Colonic mucosa (tissue), 4 donors: ENCODE measurements around the gene ZNF184. TPM values are rescaled to one million over a fixed set of nuclear protein-coding genes. Genes with fewer than 3 reads are reported as not detected.
A peak's percentile ranks its signal among the peaks of the same experiment; 100 is the strongest.

Source experiments
- DNase-seq: peaks from one replicate; pipeline ENCODE4 v3.0.0-alpha.2; 2020
- H3K27ac ChIP-seq: fragments of 200-600 bp; one replicate; pipeline ENCODE4 v1.8.0; 2021
- H3K27me3 ChIP-seq: fragments of 200-600 bp; one replicate; pipeline ENCODE4 v1.8.0; 2021
- H3K36me3 ChIP-seq: fragments of 200-600 bp; one replicate; pipeline ENCODE4 v1.8.0; 2021
- H3K4me1 ChIP-seq: fragments of 200-600 bp; one replicate; pipeline ENCODE4 v1.8.0; 2021; ENCODE audit warnings: mild to moderate bottlenecking
- H3K4me3 ChIP-seq: fragments of 200-600 bp; one replicate; pipeline ENCODE4 v1.8.0; 2021
- H3K9ac ChIP-seq, 2 donors: one replicate each; pipeline ENCODE4 v1.7.0; 2013; ENCODE audit warnings: control low read depth in 2 of 2, low read depth in 2 of 2, low read length in 2 of 2
- H3K9me3 ChIP-seq: fragments of 200-600 bp; one replicate; pipeline ENCODE4 v1.8.0; 2021
- CTCF ChIP-seq: fragments of 200-600 bp; IDR thresholded peaks from one replicate; pipeline ENCODE4 v1.8.0; 2022; ENCODE audit warnings: antibody characterized with exemption, mild to moderate bottlenecking
- intact Hi-C: fragments of 100-400 bp; cut with DNase I; formaldehyde crosslinking; loops from one replicate; pipeline ENCODE4 v1.14.1; 2022
- total RNA-seq, 2 donors: library from RNA; stranded (reverse); fragmentation: NEBNext Ultra II Directional in 1 of 2; extraction: Animal tissue kit (Norgen Biotek cat#: 25700) in 1 of 2; gene quantifications; one replicate each; pipeline ENCODE4 v1.2.1, GENCODE V29; 2021
- donor health status: healthy.
- donor health status: DM: no; HTN: no; CAD: no.
- donor health status: DM: no; HTN: no; CAD: no.

Gene ZNF184
- total RNA-seq, 2 donors from 2014 or later = 6.3 to 8.6 TPM

GRCh38 chr6:27478141-27478705, 5.3 kb upstream of the ZNF184 start:
- intact Hi-C loops = loop anchor here (10.0 kb wide), 1 partner anchor 353 kb away; no protein-coding TSS in a partner anchor
- Histone ChIP-seq H3K27me3 (no peaks in the 10 kb centered on the region), H3K4me3 (peak overlapping the region; percentile 48), H3K9ac (peak overlapping the region; percentile 78 to 84), H3K4me1 (no peaks in the 10 kb centered on the region), H3K9me3 (no peaks in the 10 kb centered on the region), H3K36me3 (no peaks in the 10 kb centered on the region), H3K27ac (peak overlapping the region; percentile 88)
- no peak for TF ChIP-seq CTCF
- peak; percentile 18 for DNase-seq

GRCh38 chr6:27477318-27478013, 4.6 kb upstream of the ZNF184 start:
- Histone ChIP-seq H3K36me3 (no peaks in the 10 kb centered on the region), H3K9ac (no peak overlapping the region), H3K4me1 (no peaks in the 10 kb centered on the region), H3K9me3 (no peaks in the 10 kb centered on the region), H3K27me3 (no peaks in the 10 kb centered on the region), H3K4me3 (no peak overlapping the region), H3K27ac (no peak overlapping the region)
- DNase-seq = no peak
- TF ChIP-seq CTCF = no peak
- intact Hi-C loops = loop anchor here (10.0 kb wide), 1 partner anchor 353 kb away; no protein-coding TSS in a partner anchor

GRCh38 chr6:27476090-27476489, 3.2 kb upstream of the ZNF184 start:
- no peak overlapping the region for H3K27ac ChIP-seq
- DNase-seq = no peak
- H3K27me3 ChIP-seq = no peaks in the 10 kb centered on the region
- H3K4me1 ChIP-seq = peaks cover 3% of the 10 kb centered on the region
- no peak overlapping the region for H3K9ac ChIP-seq
- no peak for TF ChIP-seq CTCF
- H3K4me3 ChIP-seq = no peak overlapping the region
- no peaks in the 10 kb centered on the region for H3K36me3 ChIP-seq
- intact Hi-C loops = loop anchor here (10.0 kb wide), 1 partner anchor 351 kb away; no protein-coding TSS in a partner anchor
- no peaks in the 10 kb centered on the region for H3K9me3 ChIP-seq

GRCh38 chr6:27474672-27475071, 1.8 kb upstream of the ZNF184 start:
- Histone ChIP-seq H3K9ac (no peak overlapping the region), H3K9me3 (no peaks in the 10 kb centered on the region), H3K27me3 (no peaks in the 10 kb centered on the region), H3K4me3 (no peak overlapping the region), H3K27ac (no peak overlapping the region), H3K36me3 (no peaks in the 10 kb centered on the region), H3K4me1 (peaks cover 3% of the 10 kb centered on the region)
- intact Hi-C loops = loop anchor here (10.0 kb wide), 1 partner anchor 350 kb away; no protein-coding TSS in a partner anchor
- DNase-seq = no peak
- TF ChIP-seq CTCF = no peak

GRCh38 chr6:27474172-27474465, 1.2 kb upstream of the ZNF184 start:
- H3K9ac ChIP-seq = no peak overlapping the region
- H3K36me3 ChIP-seq = no peaks in the 10 kb centered on the region
- H3K27ac ChIP-seq = no peak overlapping the region
- peaks cover 3% of the 10 kb centered on the region for H3K4me1 ChIP-seq
- intact Hi-C loops = loop anchor here (10.0 kb wide), 1 partner anchor 349 kb away; no protein-coding TSS in a partner anchor
- H3K9me3 ChIP-seq = no peaks in the 10 kb centered on the region
- H3K4me3 ChIP-seq = peak overlapping the region; percentile 77
- no peak for DNase-seq
- TF ChIP-seq CTCF = no peak
- H3K27me3 ChIP-seq = no peaks in the 10 kb centered on the region
